GM23338 (cell line): ENCODE data around the gene HACD2. TPM values are rescaled to one million over a fixed set of nuclear protein-coding genes. Genes with fewer than 3 reads are reported as not detected.

Experiments
- ATAC-seq: fragments of 200-7000 bp; cut with Tn5 transposase; 3 replicates; pipeline ENCODE4 v1.9.1; 2020
- DNase-seq: peaks from one replicate; pipeline ENCODE4 v3.0.0-alpha.2; 2015; ENCODE audit warnings: low spot score
- H2AFZ ChIP-seq: fragments of 200-600 bp; sonication (generic); 2 replicates; pipeline ENCODE4 v1.8.0; 2016; ENCODE audit warnings: antibody characterized with exemption, mild to moderate bottlenecking, moderate library complexity
- H3F3A ChIP-seq: fragments of 200-600 bp; sonication (generic); replicated peaks from 2 replicates; pipeline ENCODE4 v1.8.0; 2017; ENCODE audit warnings: antibody characterized with exemption, mixed run types, low read depth
- H3K27ac ChIP-seq: fragments of 200-600 bp; sonication (generic); 2 replicates; pipeline ENCODE4 v1.6.1; 2016; ENCODE audit warnings: low read depth
- H3K27me3 ChIP-seq: fragments of 200-600 bp; sonication (generic); 2 replicates; pipeline ENCODE4 v1.8.0; 2016; ENCODE audit warnings: mild to moderate bottlenecking, mixed run types, moderate library complexity; ENCODE audit not compliant: insufficient read depth
- H3K36me3 ChIP-seq: fragments of 200-600 bp; sonication (generic); 2 replicates; pipeline ENCODE4 v1.8.0; 2016; ENCODE audit warnings: mild to moderate bottlenecking; ENCODE audit not compliant: insufficient read depth
- H3K4me1 ChIP-seq: fragments of 200-600 bp; sonication (generic); 2 replicates; pipeline ENCODE4 v1.8.0; 2016; ENCODE audit warnings: mild to moderate bottlenecking, moderate library complexity; ENCODE audit not compliant: insufficient read depth
- H3K4me2 ChIP-seq: fragments of 200-600 bp; sonication (generic); 2 replicates; pipeline ENCODE4 v1.7.1; 2017; ENCODE audit warnings: mixed run types
- H3K4me3 ChIP-seq: fragments of 200-600 bp; sonication (generic); 2 replicates; pipeline ENCODE4 v1.6.1; 2016; ENCODE audit warnings: mixed run types
- H3K79me2 ChIP-seq: fragments of 200-600 bp; sonication (generic); replicated peaks from 2 replicates; pipeline ENCODE4 v1.8.0; 2017; ENCODE audit warnings: mild to moderate bottlenecking; ENCODE audit not compliant: insufficient read depth
- H3K9me2 ChIP-seq: fragments of 200-600 bp; sonication (generic); 2 replicates; pipeline ENCODE4 v1.8.0; 2017; ENCODE audit not compliant: insufficient read depth
- H4K20me1 ChIP-seq: fragments of 200-600 bp; sonication (generic); replicated peaks from 2 replicates; pipeline ENCODE4 v1.8.0; 2017; ENCODE audit warnings: mild to moderate bottlenecking; ENCODE audit not compliant: insufficient read depth
- H3K27ac Mint-ChIP-seq: 2 replicates; pipeline ENCODE4 v1.8.0; 2020; ENCODE audit warnings: inconsistent platforms, mild to moderate bottlenecking, moderate library complexity, mixed read lengths
- H3K27me3 Mint-ChIP-seq: 3 replicates; pipeline ENCODE4 v1.8.0; 2022; ENCODE audit warnings: low read depth, mild to moderate bottlenecking, moderate library complexity, mixed read lengths, inconsistent platforms; ENCODE audit not compliant: insufficient read depth, poor library complexity
- H3K36me3 Mint-ChIP-seq: 3 replicates; pipeline ENCODE4 v1.8.0; 2021; ENCODE audit warnings: low read depth, mild to moderate bottlenecking, inconsistent platforms, moderate library complexity, mixed read lengths
- H3K4me1 Mint-ChIP-seq: 3 replicates; pipeline ENCODE4 v1.8.0; 2020; ENCODE audit warnings: mild to moderate bottlenecking, inconsistent platforms, mixed read lengths
- H3K4me3 Mint-ChIP-seq: 3 replicates; pipeline ENCODE4 v1.8.0; 2021; ENCODE audit warnings: moderate library complexity, mild to moderate bottlenecking, inconsistent platforms, mixed read lengths
- H3K9me3 Mint-ChIP-seq: 3 replicates; pipeline ENCODE4 v1.8.0; 2020; ENCODE audit warnings: moderate library complexity, mild to moderate bottlenecking, inconsistent platforms, mixed read lengths
- CREB1 ChIP-seq: fragments of 250-450 bp; sonication (Bioruptor Pico); IDR thresholded peaks from 2 replicates; pipeline ENCODE4 v1.5.0; 2020; ENCODE audit warnings: low read depth, mild to moderate bottlenecking, moderate library complexity
- EZH2 ChIP-seq: fragments of 200-600 bp; sonication (generic); IDR thresholded peaks from one replicate; pipeline ENCODE4 v1.8.0; 2017; ENCODE audit warnings: antibody characterized with exemption, mild to moderate bottlenecking, low read depth; ENCODE audit not compliant: unreplicated experiment
- POLR2AphosphoS5 ChIP-seq: IDR thresholded peaks from 2 replicates; pipeline ENCODE4 v1.6.1; 2016; ENCODE audit warnings: antibody characterized with exemption, low read depth
- STAT1 ChIP-seq: IDR thresholded peaks from one replicate; pipeline ENCODE4 v1.6.1; 2016; ENCODE audit warnings: antibody characterized with exemption; ENCODE audit not compliant: unreplicated experiment
- ZNF114 ChIP-seq: fragments of 250-450 bp; sonication (Bioruptor Pico); IDR thresholded peaks from 2 replicates; pipeline ENCODE4 v1.5.0; 2020; ENCODE audit warnings: mild to moderate bottlenecking, moderate library complexity
- ZNF331 ChIP-seq: fragments of 250-450 bp; sonication (Bioruptor Pico); IDR thresholded peaks from 2 replicates; pipeline ENCODE4 v1.5.0; 2020; ENCODE audit warnings: low read depth, mild to moderate bottlenecking, moderate library complexity
- ZNF462 ChIP-seq: fragments of 250-450 bp; sonication (Bioruptor Pico); IDR thresholded peaks from 2 replicates; pipeline ENCODE4 v1.5.0; 2020; ENCODE audit warnings: mild to moderate bottlenecking, moderate library complexity
- polyA plus RNA-seq: library from polyadenylated mRNA; unstranded; fragments of >200 nt; fragmentation: Nextera tagmentation; extraction: Ambion mirVana; gene quantifications from 2 replicates; pipeline ENCODE4 v1.2.1, GENCODE V29; 2016
- total RNA-seq: library from RNA; depleted of rRNA; stranded (reverse); fragments of >200 nt; shearing (Covaris generic); gene quantifications from 2 replicates; pipeline ENCODE4 v1.2.3, GENCODE V29; 2014

The HACD2 gene
- total and polyA plus RNA-seq, 2 experiments from 2014 or later: 13.4 to 31.5 TPM

DNA sequence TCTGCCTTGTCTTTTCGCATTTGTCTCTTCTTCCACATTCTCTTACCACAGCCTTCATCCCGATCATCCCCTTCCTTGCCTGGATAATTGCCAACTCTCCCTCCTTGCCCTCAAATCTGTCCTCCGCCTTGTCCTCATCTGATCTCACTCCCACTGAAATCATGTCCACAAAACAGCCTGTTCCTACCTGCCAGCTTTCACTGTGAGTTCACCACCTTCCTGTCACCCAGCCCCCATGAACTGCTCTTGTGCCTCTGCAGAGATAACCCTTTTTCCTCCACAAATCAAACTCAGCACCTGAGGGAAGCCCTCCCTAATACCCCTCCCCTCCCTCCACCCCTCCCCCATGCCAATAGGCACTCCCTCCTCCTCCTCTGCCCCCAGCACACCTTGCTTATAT lies 131.2 kb downstream of the HACD2 start (continued):
- TF ChIP-seq CREB1 (CRISPR knock-in tag) (no peak), POLR2AphosphoS5 (no peak), STAT1 (no peak)

DNA sequence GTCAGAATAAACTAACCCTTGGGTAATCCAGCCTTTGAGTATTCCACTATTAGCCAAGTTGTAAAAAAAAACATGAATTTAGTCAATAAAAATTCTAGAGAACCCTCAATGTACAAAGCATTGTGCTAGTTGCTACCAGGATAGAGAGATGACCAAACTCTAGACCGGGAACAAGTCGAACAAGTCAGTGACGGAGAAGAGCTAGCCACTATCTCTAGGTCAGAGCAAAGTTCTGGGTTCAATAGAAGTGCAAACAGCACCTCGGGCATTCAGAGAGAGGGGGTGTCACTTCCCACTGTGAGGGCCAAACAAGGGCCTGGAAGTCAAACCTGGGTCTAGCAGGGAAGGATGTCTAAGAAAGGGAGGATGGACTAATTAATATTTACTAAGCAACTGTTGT lies 133.7 kb downstream of the HACD2 start:
- Histone ChIP-seq H3K36me3 (no peaks in the 10 kb centered on the region), H3K9me2 (no peaks in the 10 kb centered on the region), H3K27me3 (peaks cover 43% of the 10 kb centered on the region), H3F3A (no peaks in the 10 kb centered on the region; the same call in 1 of the 2 replicates), H3K4me3 (no peak overlapping the region), H3K4me1 (peaks cover 7% of the 10 kb centered on the region; the same call in 1 of the 2 replicates), H4K20me1 (0 out of 2 replicates have a peak, but pooled peaks cover 9% of the 10 kb centered on the region), H3K27ac (no peak overlapping the region), H2AFZ (no peak overlapping the region), H3K79me2 (no peaks in the 10 kb centered on the region), H3K4me2 (no peak overlapping the region)
- ATAC-seq (no peak), DNase-seq (no peak)
- Mint-ChIP-seq H3K4me3 (no peak overlapping the region), H3K27me3 (peaks cover 31% of the 10 kb centered on the region), H3K36me3 (peaks cover 3% of the 10 kb centered on the region; the same call in 1 of the 3 replicates), H3K27ac (no peak overlapping the region), H3K9me3 (no peaks in the 10 kb centered on the region; the same call in 1 of the 3 replicates), H3K4me1 (peaks cover 12% of the 10 kb centered on the region)
- no peak for TF ChIP-seq EZH2
- TF ChIP-seq ZNF331 (CRISPR knock-in tag): no peak
- no peak for TF ChIP-seq ZNF114 (CRISPR knock-in tag)
- TF ChIP-seq ZNF462: no peak
